GM23338 (cell line): ENCODE measurements around the gene HLA-DOB. TPM values are rescaled to one million over a fixed set of nuclear protein-coding genes. Genes with fewer than 3 reads are reported as not detected.

ENCODE experiments used
- ATAC-seq: fragments of 200-7000 bp; cut with Tn5 transposase; 3 replicates; pipeline ENCODE4 v1.9.1; 2020
- DNase-seq: peaks from one replicate; pipeline ENCODE4 v3.0.0-alpha.2; 2015; ENCODE audit warnings: low spot score
- H2AFZ ChIP-seq: fragments of 200-600 bp; sonication (generic); 2 replicates; pipeline ENCODE4 v1.8.0; 2016; ENCODE audit warnings: antibody characterized with exemption, mild to moderate bottlenecking, moderate library complexity
- H3F3A ChIP-seq: fragments of 200-600 bp; sonication (generic); replicated peaks from 2 replicates; pipeline ENCODE4 v1.8.0; 2017; ENCODE audit warnings: antibody characterized with exemption, mixed run types, low read depth
- H3K27ac ChIP-seq: fragments of 200-600 bp; sonication (generic); 2 replicates; pipeline ENCODE4 v1.6.1; 2016; ENCODE audit warnings: low read depth
- H3K27me3 ChIP-seq: fragments of 200-600 bp; sonication (generic); 2 replicates; pipeline ENCODE4 v1.8.0; 2016; ENCODE audit warnings: mild to moderate bottlenecking, mixed run types, moderate library complexity; ENCODE audit not compliant: insufficient read depth
- H3K36me3 ChIP-seq: fragments of 200-600 bp; sonication (generic); 2 replicates; pipeline ENCODE4 v1.8.0; 2016; ENCODE audit warnings: mild to moderate bottlenecking; ENCODE audit not compliant: insufficient read depth
- H3K4me1 ChIP-seq: fragments of 200-600 bp; sonication (generic); 2 replicates; pipeline ENCODE4 v1.8.0; 2016; ENCODE audit warnings: mild to moderate bottlenecking, moderate library complexity; ENCODE audit not compliant: insufficient read depth
- H3K4me2 ChIP-seq: fragments of 200-600 bp; sonication (generic); 2 replicates; pipeline ENCODE4 v1.7.1; 2017; ENCODE audit warnings: mixed run types
- H3K4me3 ChIP-seq: fragments of 200-600 bp; sonication (generic); 2 replicates; pipeline ENCODE4 v1.6.1; 2016; ENCODE audit warnings: mixed run types
- H3K79me2 ChIP-seq: fragments of 200-600 bp; sonication (generic); replicated peaks from 2 replicates; pipeline ENCODE4 v1.8.0; 2017; ENCODE audit warnings: mild to moderate bottlenecking; ENCODE audit not compliant: insufficient read depth
- H3K9me2 ChIP-seq: fragments of 200-600 bp; sonication (generic); 2 replicates; pipeline ENCODE4 v1.8.0; 2017; ENCODE audit not compliant: insufficient read depth
- H4K20me1 ChIP-seq: fragments of 200-600 bp; sonication (generic); replicated peaks from 2 replicates; pipeline ENCODE4 v1.8.0; 2017; ENCODE audit warnings: mild to moderate bottlenecking; ENCODE audit not compliant: insufficient read depth
- H3K27ac Mint-ChIP-seq: 2 replicates; pipeline ENCODE4 v1.8.0; 2020; ENCODE audit warnings: inconsistent platforms, mild to moderate bottlenecking, moderate library complexity, mixed read lengths
- H3K27me3 Mint-ChIP-seq: 3 replicates; pipeline ENCODE4 v1.8.0; 2022; ENCODE audit warnings: low read depth, mild to moderate bottlenecking, moderate library complexity, mixed read lengths, inconsistent platforms; ENCODE audit not compliant: insufficient read depth, poor library complexity
- H3K36me3 Mint-ChIP-seq: 3 replicates; pipeline ENCODE4 v1.8.0; 2021; ENCODE audit warnings: low read depth, mild to moderate bottlenecking, inconsistent platforms, moderate library complexity, mixed read lengths
- H3K4me1 Mint-ChIP-seq: 3 replicates; pipeline ENCODE4 v1.8.0; 2020; ENCODE audit warnings: mild to moderate bottlenecking, inconsistent platforms, mixed read lengths
- H3K4me3 Mint-ChIP-seq: 3 replicates; pipeline ENCODE4 v1.8.0; 2021; ENCODE audit warnings: moderate library complexity, mild to moderate bottlenecking, inconsistent platforms, mixed read lengths
- H3K9me3 Mint-ChIP-seq: 3 replicates; pipeline ENCODE4 v1.8.0; 2020; ENCODE audit warnings: moderate library complexity, mild to moderate bottlenecking, inconsistent platforms, mixed read lengths
- CREB1 ChIP-seq: fragments of 250-450 bp; sonication (Bioruptor Pico); IDR thresholded peaks from 2 replicates; pipeline ENCODE4 v1.5.0; 2020; ENCODE audit warnings: low read depth, mild to moderate bottlenecking, moderate library complexity
- EZH2 ChIP-seq: fragments of 200-600 bp; sonication (generic); IDR thresholded peaks from one replicate; pipeline ENCODE4 v1.8.0; 2017; ENCODE audit warnings: antibody characterized with exemption, mild to moderate bottlenecking, low read depth; ENCODE audit not compliant: unreplicated experiment
- EZH2phosphoT487 ChIP-seq: fragments of 200-600 bp; sonication (generic); IDR thresholded peaks from one replicate; pipeline ENCODE4 v1.8.1; 2018; ENCODE audit warnings: antibody characterized with exemption; ENCODE audit not compliant: unreplicated experiment
- POLR2AphosphoS5 ChIP-seq: IDR thresholded peaks from 2 replicates; pipeline ENCODE4 v1.6.1; 2016; ENCODE audit warnings: antibody characterized with exemption, low read depth
- ZNF114 ChIP-seq: fragments of 250-450 bp; sonication (Bioruptor Pico); IDR thresholded peaks from 2 replicates; pipeline ENCODE4 v1.5.0; 2020; ENCODE audit warnings: mild to moderate bottlenecking, moderate library complexity
- polyA plus RNA-seq: library from polyadenylated mRNA; unstranded; fragments of >200 nt; fragmentation: Nextera tagmentation; extraction: Ambion mirVana; gene quantifications from 2 replicates; pipeline ENCODE4 v1.2.1, GENCODE V29; 2016
- total RNA-seq: library from RNA; depleted of rRNA; stranded (reverse); fragments of >200 nt; shearing (Covaris generic); gene quantifications from 2 replicates; pipeline ENCODE4 v1.2.3, GENCODE V29; 2014
- TF ChIP-seq, protein P1 (sequence below): IDR thresholded peaks from one replicate; pipeline ENCODE4 v1.6.1; 2018; ENCODE audit warnings: antibody characterized with exemption; ENCODE audit not compliant: unreplicated experiment
- TF ChIP-seq, protein P2 (sequence below): IDR thresholded peaks from 2 replicates; pipeline ENCODE4 v1.6.1; 2016; ENCODE audit warnings: antibody characterized with exemption

The HLA-DOB gene
- total and polyA plus RNA-seq, 2 experiments from 2014 or later: not detected

DNA sequence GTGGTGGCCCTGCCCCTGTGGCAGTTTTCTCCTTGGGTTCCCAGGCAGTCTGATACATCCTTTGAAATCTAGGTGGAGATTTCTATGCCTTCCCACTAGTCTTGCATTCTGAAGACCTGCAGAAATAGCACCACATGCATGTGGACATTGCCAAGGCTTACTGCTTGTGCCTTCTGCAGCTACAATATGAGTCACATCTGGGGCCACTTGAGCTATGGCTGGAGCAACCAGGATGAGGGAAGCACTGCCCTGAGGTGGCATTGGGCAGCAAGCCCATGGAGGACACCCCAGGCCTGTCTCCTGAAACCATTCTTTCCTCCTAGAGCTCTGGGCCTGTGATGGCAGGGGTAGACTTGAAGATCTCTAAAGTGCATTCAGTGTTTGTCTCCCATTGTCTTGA lies 37.8 kb downstream of the HLA-DOB start:
- Mint-ChIP-seq H3K9me3 (peaks cover 8% of the 10 kb centered on the region; the same call in 1 of the 3 replicates), H3K27ac (no peak overlapping the region), H3K36me3 (no peaks in the 10 kb centered on the region), H3K27me3 (no peaks in the 10 kb centered on the region), H3K4me3 (no peak overlapping the region), H3K4me1 (peaks cover 2% of the 10 kb centered on the region; the same call in 2 of the 3 replicates)
- H3F3A ChIP-seq: no peaks in the 10 kb centered on the region
- H3K4me3 ChIP-seq: no peak overlapping the region
- H2AFZ ChIP-seq: no peak overlapping the region
- H3K4me1 ChIP-seq: no peaks in the 10 kb centered on the region
- no peak for TF ChIP-seq EZH2
- TF ChIP-seq EZH2phosphoT487: no peak
- TF ChIP-seq CREB1 (CRISPR knock-in tag): no peak
- TF ChIP-seq, protein P1, sequence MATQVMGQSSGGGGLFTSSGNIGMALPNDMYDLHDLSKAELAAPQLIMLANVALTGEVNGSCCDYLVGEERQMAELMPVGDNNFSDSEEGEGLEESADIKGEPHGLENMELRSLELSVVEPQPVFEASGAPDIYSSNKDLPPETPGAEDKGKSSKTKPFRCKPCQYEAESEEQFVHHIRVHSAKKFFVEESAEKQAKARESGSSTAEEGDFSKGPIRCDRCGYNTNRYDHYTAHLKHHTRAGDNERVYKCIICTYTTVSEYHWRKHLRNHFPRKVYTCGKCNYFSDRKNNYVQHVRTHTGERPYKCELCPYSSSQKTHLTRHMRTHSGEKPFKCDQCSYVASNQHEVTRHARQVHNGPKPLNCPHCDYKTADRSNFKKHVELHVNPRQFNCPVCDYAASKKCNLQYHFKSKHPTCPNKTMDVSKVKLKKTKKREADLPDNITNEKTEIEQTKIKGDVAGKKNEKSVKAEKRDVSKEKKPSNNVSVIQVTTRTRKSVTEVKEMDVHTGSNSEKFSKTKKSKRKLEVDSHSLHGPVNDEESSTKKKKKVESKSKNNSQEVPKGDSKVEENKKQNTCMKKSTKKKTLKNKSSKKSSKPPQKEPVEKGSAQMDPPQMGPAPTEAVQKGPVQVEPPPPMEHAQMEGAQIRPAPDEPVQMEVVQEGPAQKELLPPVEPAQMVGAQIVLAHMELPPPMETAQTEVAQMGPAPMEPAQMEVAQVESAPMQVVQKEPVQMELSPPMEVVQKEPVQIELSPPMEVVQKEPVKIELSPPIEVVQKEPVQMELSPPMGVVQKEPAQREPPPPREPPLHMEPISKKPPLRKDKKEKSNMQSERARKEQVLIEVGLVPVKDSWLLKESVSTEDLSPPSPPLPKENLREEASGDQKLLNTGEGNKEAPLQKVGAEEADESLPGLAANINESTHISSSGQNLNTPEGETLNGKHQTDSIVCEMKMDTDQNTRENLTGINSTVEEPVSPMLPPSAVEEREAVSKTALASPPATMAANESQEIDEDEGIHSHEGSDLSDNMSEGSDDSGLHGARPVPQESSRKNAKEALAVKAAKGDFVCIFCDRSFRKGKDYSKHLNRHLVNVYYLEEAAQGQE: no peak
- no peak for TF ChIP-seq POLR2AphosphoS5
- TF ChIP-seq ZNF114: no peak
- H3K4me2 ChIP-seq: no peak overlapping the region
- no peaks in the 10 kb centered on the region for H3K27me3 ChIP-seq
- no peaks in the 10 kb centered on the region for H4K20me1 ChIP-seq
- peaks cover 5% of the 10 kb centered on the region; the same call in 1 of the 2 replicates for H3K9me2 ChIP-seq
- H3K27ac ChIP-seq: no peak overlapping the region
- ATAC-seq: no peak
- H3K36me3 ChIP-seq: no peaks in the 10 kb centered on the region
- no peak for DNase-seq
- H3K79me2 ChIP-seq: no peaks in the 10 kb centered on the region

GRCh38 chr6:32775071-32775470 lies 41.7 kb downstream of the HLA-DOB start:
- Histone ChIP-seq H3K27me3 (no peaks in the 10 kb centered on the region), H3K4me2 (no peak overlapping the region), H4K20me1 (no peaks in the 10 kb centered on the region), H3K36me3 (no peaks in the 10 kb centered on the region), H3K9me2 (peaks cover 5% of the 10 kb centered on the region; the same call in 1 of the 2 replicates), H3F3A (no peaks in the 10 kb centered on the region), H2AFZ (no peak overlapping the region), H3K79me2 (no peaks in the 10 kb centered on the region), H3K27ac (no peak overlapping the region), H3K4me3 (no peak overlapping the region), H3K4me1 (no peaks in the 10 kb centered on the region; the same call in 1 of the 2 replicates)
- no peak for TF ChIP-seq EZH2phosphoT487
- TF ChIP-seq, protein P2, sequence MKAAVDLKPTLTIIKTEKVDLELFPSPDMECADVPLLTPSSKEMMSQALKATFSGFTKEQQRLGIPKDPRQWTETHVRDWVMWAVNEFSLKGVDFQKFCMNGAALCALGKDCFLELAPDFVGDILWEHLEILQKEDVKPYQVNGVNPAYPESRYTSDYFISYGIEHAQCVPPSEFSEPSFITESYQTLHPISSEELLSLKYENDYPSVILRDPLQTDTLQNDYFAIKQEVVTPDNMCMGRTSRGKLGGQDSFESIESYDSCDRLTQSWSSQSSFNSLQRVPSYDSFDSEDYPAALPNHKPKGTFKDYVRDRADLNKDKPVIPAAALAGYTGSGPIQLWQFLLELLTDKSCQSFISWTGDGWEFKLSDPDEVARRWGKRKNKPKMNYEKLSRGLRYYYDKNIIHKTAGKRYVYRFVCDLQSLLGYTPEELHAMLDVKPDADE: no peak
- no peak for TF ChIP-seq CREB1 (CRISPR knock-in tag)
- no peak for DNase-seq
- peaks cover 8% of the 10 kb centered on the region; the same call in 1 of the 3 replicates for H3K9me3 Mint-ChIP-seq
- no peaks in the 10 kb centered on the region for H3K27me3 Mint-ChIP-seq
- no peak overlapping the region for H3K4me3 Mint-ChIP-seq
- no peaks in the 10 kb centered on the region for H3K36me3 Mint-ChIP-seq
- H3K27ac Mint-ChIP-seq: no peak overlapping the region
- ATAC-seq: no peak
- H3K4me1 Mint-ChIP-seq: peaks cover 5% of the 10 kb centered on the region; the same call in 2 of the 3 replicates
